ENCODE data around the gene ABAT.

- TF ChIP-seq CTCF (IDR thresholded peaks at IDR 0.05; ENCODE audit: insufficient read depth, low read length, poor library complexity, severe bottlenecking) (no peak), EZH2phosphoT487 (conservative IDR thresholded peaks at IDR 0.05; ENCODE audit: low read length) (no peak)
Observed at GRCh38 chr16:8696880-8697279, 22.5 kb downstream of the ABAT start.

Measured in SU-DHL-6 (cell line).